Non-pigmented ciliary epithelial cell (primary cell): Measurements from ENCODE around the gene KLHL6.

Experiments
- DNase-seq: peaks from one replicate; pipeline ENCODE4 v3.0.0-alpha.2; 2010; ENCODE audit warnings: low read depth

The KLHL6 gene

GRCh38 chr3:183506674-183507320, 48.7 kb downstream of the KLHL6 start:
- DNase-seq: no peak

DNA sequence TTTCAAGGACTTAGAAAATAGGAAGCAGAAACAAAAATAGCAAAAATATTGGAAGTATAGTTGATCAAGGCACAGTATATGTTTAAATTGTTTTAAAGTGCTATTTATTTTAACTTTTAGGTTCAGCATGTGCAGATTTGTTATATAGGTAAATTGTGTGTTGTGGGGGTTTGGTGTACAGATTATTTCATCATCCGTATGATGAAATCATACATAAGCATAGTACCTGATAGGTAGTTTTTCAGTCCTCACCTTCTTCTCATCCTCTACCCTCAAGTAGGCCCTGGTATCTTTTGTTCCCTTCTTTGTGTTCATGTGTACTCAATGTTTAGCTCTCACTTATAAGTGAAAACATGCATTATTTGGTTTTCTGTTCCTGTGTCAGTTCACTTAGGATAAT, 50.9 kb downstream of the KLHL6 start:
- DNase-seq: no peak

DNA sequence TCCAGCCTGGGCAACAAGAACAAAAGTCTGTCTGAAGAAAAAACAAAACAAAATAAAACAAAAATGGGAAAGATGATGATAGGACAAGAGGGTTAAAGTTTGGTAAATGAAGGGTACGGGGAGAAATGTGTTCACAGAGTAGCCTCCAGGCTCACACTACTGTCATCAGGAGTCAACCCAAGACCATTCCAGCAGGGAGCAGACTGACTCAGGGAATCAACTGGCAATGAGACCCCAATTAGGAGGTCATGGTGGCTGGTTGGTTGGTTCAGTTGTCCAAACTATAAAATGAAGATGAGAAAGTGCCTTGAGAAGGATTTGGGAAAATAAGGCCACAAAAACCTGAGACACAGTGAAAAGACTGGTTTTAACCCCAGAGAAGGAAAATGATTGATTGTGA, 51.8 kb downstream of the KLHL6 start:
- DNase-seq: no peak

DNA sequence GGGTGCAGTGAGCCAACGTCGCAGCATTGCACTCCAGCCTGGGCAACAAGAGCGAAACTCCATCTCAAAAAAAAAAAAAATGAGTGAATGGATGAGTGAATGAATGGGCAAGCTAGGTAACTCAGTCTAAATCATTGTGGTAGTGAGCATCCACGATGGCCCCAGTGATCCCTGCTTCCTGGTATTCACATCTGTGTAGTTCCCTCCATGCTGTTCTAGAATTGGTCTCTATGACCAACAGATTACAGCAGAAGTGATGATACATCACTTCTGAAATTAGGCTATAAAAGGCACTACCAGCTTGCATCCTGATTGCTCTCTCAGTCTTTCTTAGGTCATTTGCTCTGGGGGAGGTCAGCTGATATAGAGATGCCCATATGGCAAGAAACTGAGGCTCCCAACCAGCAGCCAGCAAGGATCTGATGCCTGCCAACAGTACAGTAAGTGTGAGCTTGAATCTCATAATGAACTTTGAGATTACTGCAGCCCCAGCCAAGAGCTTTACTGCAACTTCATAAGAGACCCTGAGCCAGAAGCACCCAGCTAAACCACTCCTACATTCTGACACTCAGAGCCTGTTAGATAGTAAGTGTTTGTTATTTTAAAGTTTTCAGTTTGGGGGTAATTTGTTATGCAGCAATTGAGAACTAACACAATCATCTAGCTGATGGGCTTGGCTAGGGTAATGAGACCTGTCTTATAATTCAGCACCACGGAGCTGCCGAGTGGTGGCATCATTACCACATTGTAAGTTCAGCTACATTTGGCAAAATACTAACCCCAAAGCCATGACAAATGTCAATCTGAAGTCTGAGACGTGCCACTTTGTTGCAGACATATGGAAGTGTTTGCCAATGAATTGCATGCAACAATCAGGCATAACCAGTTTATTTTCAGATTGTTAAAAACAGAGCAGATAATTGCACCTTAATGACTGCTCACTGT, 53.0 kb downstream of the KLHL6 start:
- DNase-seq: no peak

DNA sequence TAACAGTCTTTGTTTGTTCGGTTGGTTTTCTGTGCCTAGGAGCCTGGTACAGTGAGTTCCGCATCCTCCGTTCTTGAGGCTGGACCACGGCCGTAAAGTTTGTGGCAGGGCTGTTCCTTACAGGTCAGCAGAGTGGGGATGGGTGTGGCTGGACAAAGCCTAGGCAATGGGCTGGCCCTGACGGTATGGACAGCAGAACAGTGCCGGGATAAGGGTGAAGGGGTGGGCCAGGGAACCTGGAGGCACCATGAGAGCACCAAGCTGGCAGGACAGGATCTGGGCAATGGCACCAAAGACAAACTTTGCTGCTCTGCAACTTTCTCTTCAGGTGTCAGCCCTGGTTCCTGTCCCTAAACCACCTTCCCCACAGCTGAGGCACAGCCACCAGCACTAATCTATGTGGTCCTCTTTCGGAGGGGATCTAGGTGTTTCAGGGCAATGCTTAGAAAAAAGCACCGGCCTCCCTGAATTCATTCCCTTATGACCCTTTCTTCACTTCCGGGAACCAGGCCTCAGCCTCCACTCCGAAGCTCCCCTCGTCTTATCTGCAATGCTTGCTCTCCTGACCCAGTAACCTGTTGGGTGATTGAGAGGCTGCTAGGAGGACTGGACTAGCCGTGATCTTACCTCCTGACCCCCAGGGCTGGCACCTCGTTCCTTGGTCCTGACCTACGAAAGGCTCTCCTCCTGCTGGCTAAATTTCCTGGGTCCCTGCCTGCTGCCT, 54.4 kb downstream of the KLHL6 start:
- DNase-seq: no peak

- DNase-seq: no peak
Observed at GRCh38 chr3:183500319-183500718, 55.2 kb downstream of the KLHL6 start.

DNA sequence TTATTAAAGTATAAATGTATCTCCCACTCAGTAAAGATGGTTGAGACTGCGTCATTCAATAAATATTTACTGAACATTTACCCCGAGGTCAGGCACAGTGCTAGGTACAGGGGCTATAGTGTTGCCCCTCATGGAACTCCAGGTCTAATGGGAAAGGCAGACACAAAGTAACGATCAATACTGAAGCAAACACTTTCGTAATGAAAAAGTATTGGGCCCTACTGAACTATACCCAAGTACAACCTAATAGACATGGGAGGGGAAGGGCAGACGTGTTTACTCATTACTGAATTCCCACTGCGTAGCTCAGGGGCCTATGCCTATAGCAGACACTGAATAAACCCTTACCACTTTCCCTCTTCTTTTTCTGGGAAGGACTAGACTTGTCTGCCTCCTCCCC, 56.9 kb downstream of the KLHL6 start:
- DNase-seq: no peak

DNA sequence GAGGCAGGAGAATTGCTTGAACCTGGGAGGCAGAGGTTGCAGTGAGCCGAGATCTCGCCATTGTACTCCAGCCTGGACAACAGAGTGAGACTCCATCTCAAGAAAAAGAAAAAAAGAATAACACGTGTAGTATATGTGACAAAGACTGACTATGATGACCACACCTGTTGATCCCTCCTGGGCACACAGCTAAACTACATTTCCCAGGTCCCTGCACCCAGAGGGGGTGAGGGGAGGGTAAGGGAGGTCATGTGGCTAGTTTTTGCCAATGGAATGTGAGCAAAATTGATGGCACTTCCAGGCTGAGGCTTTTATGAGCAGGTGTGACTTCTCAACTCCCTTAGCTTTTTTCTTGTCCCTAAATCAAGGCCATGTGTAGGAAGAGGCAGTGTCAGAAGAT, 58.2 kb downstream of the KLHL6 start:
- DNase-seq: no peak

- no peak for DNase-seq
Observed at GRCh38 chr3:183496311-183496710, 59.2 kb downstream of the KLHL6 start.

GRCh38 chr3:183494341-183494740, 61.2 kb downstream of the KLHL6 start:
- no peak for DNase-seq

DNA sequence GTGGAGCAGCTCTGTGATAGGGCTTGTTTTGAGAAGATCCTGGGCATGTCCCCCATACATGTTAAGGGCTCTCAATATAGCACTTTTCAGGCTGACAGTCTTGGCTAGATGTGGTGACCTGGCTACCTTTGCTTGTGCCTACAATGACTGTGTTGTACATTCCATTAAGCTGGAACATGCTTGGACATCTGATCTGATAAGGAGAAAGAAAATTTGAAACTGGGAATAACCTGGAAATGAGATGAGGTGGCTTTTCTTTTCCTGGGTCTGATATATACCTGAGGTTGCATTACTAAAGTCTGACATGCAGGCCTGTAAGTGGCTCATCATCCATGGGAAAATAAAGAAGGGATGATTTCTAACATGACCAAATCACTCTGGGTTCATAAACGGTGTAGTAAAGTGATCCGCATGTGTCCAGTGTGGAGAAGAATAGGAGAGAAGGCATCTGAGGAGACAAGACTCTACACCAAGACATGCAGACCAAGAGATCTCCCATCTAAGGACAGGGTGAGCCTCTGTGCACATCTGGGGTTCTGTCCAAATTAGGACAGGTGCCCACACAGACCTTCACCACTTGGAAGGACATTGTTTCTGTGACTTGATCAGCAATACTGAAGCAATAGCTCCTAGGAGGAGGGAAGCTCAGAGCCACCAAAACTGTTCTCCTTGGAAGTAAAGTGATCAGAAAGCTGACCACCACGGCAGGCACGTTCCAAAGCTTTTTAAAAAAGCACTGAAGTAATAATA, 62.0 kb downstream of the KLHL6 start:
- no peak for DNase-seq

GRCh38 chr3:183492849-183493179, 62.7 kb downstream of the KLHL6 start:
- no peak for DNase-seq

GRCh38 chr3:183491923-183492848, 63.3 kb downstream of the KLHL6 start:
- DNase-seq: no peak

- DNase-seq: no peak
Observed at GRCh38 chr3:183491109-183491922, 64.2 kb downstream of the KLHL6 start.

GRCh38 chr3:183490653-183491052, 64.9 kb downstream of the KLHL6 start:
- DNase-seq: no peak

GRCh38 chr3:183490211-183490601, 65.3 kb downstream of the KLHL6 start:
- DNase-seq: no peak

GRCh38 chr3:183489455-183490210, 65.9 kb downstream of the KLHL6 start:
- no peak for DNase-seq

DNA sequence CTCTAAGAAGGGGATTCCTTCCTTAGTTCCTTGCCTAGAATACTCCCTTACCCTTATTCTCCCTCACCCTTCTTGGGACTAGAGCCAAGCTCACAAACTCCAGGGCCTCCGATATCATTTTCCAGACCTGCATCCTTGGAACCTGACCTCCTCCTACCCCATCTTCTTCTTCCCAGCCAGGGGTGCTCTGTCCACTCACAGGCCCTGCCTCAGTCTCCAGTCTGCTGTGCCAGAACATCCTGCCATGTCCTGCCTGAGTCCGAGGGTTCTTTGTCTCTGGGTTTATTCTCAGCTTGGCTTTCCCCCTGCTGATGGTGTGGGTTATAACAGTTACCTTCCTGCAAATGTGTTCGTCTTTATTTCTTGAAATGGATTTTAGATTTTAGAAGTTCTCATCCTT, 67.2 kb downstream of the KLHL6 start:
- DNase-seq: no peak

DNA sequence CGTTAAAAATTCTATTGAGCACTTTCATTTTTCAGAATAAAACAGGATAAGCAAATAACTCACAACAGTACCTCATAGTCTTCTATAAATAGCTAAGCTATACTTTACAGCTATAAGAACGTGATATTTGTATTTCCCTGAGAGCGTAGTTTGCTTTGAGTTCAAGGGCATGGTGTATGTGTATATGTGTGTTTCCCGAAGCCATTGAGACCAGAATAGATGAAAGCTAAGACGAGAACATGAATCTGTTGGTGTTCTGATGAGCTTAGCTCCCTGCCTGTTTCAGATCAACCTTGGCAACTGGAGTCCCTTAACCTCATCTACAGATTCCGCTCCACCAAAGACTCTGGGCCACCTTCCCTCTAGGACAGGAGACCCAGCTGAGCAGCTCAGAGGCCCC, 67.6 kb downstream of the KLHL6 start:
- no peak for DNase-seq

DNA sequence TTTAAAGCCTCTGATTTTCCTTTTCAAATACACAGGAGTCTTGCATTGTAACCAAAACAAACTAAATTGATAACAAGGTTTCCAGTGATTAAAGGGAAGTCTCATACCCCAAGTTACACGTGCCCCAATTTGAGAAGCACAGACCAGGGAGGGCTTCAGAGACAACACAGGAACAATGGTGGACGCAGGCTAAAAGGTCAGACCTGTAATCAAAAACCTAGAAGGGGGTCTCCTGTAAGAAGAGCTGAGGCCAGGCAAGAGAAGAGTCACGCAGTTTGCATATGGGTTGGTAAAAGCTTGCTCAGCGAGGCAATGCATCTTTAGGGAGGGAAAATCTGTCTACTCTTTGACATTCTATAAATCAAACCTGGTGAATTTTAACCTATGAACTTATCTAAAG, 68.5 kb downstream of the KLHL6 start:
- DNase-seq: no peak
